ENCODE data around the gene MAJIN. TPM values are rescaled to one million over a fixed set of nuclear protein-coding genes. Genes with fewer than 3 reads are reported as not detected.

MAJIN gene
- total RNA-seq, 1 donor from 2014 or later, result not detected

DNA sequence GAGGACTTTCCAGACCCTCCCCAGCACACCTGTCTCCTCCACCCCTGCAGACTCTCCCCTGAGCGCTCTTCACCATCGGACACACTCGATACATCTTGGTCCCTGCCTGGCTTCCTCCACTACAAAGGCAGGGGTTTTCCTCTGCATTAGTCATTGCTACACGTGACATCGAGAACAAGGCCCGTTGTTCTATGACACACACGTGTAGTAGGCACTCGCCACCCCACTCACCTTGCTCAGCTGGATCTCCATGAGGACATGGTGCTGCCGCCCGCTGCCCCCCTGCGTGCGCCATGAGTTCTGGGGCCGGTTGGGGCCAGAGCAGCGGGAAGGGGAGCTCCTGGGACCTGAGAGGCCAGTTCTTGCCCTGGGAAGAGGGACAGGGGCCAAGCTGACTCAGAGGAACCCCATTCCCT, 71.6 kb downstream of the MAJIN start:
- intact Hi-C loops (cut with DNase I), result no loop called here
- ATAC-seq (ENCODE audit: poor library complexity) (no peak), DNase-seq (no peak)

DNA sequence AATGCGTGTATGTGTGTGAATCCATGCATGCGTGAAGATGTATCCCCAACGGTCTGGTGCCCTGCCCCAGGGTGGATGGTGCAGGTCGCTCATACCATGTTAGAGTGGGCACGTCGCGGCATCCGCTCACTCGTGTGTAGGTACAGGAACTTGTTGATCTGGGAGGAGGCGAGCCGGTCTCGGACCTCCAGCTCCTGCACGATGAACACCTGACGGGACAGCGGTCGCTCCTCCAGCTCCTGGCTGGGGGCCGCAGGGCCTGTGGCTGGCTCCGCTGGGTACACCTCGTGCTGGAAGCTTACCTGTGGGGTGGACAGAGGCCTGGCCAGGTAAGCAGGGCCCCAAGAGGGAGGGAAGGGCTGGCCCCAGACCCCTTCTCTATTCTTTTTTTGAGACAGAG, 73.4 kb downstream of the MAJIN start:
- intact Hi-C loops (cut with DNase I), result no loop called here
- no peak for ATAC-seq (ENCODE audit: poor library complexity)
- no peak for DNase-seq

DNA sequence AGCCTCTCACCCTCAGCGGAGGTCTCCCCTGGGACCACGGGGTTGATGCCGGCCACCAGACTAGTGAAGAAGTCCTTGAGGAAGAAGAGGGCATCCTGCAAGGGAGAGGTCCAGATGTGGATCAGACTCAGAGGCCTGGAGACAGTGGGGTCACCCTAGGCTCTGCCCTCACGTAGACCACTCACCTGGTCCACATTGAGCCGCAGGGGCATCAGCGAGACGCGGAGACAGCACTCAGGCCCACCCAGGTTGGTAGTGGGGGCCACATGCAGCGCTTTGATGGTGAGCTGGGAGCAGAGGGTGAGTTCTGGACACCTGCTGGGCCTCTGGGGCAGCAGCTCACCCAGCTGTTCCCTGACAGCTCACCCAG, 73.8 kb downstream of the MAJIN start:
- ATAC-seq (ENCODE audit: poor library complexity) (no peak), DNase-seq (no peak)
- intact Hi-C loops (cut with DNase I), result no loop called here

DNA sequence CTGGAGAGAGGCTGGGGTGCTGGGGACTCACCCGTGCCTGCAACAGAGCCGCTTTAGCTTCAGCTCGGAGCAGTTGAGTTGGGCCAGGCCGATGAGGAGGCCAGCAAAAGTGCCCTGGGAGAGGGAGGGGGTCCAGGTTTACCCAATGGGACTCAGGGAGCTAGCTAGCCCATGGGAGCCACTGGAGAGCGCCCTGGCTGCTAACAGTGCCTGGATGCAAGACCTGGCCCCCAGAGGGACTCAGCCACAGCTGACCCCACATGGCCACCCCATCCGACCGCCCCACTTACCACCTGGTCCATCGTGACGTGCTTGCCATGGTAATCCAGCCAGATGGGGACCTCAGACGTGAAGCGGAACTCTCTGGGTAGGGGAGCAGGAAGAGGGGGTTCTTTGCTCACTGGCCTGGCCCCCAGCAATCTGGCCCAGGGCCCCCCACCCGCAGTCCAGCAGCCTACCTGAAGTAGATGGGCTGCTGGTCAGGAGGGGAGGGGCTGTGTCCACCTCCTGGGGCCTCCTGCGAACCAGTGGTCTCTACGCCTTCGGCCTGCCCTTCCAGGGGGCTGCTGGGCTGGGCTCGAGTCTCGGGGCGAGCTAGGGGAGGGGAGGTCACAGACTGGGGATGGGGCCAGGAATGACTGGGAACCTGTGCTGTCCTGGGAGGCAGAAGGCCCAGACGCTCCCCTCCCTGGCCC, 74.4 kb downstream of the MAJIN start:
- intact Hi-C loops (cut with DNase I), result no loop called here
- ATAC-seq (ENCODE audit: poor library complexity) (no peak), DNase-seq (no peak)

DNA sequence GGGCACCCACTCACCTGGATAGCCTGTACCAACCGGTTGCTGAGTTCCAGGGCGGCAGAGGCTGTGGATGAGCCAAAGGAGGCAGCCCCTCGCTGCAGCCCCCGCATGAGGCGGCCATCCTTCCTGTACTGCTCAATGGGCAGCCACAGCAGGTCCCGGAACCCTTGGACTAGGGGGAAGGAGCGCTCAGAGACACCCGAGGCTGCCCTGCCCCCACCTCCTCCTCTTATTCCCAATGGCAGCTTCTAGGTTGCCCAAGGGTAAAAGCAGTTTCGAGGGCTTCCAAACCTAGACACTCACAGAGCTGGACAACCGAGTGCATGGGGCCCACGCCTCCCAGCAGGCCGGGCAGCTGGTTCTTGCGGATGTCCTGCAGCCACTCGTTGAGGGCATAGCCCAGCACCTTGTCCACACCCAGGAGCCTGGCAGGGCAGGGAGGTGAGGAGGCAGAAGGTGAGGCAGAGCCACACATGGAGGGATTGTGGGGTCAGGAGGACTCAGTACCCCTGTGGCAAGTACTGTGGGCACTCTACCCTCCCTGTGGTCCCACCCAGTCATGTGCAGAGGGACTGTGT, 75.4 kb downstream of the MAJIN start:
- intact Hi-C loops (cut with DNase I), result no loop called here
- DNase-seq, result no peak
- ATAC-seq (ENCODE audit: poor library complexity), result no peak

DNA sequence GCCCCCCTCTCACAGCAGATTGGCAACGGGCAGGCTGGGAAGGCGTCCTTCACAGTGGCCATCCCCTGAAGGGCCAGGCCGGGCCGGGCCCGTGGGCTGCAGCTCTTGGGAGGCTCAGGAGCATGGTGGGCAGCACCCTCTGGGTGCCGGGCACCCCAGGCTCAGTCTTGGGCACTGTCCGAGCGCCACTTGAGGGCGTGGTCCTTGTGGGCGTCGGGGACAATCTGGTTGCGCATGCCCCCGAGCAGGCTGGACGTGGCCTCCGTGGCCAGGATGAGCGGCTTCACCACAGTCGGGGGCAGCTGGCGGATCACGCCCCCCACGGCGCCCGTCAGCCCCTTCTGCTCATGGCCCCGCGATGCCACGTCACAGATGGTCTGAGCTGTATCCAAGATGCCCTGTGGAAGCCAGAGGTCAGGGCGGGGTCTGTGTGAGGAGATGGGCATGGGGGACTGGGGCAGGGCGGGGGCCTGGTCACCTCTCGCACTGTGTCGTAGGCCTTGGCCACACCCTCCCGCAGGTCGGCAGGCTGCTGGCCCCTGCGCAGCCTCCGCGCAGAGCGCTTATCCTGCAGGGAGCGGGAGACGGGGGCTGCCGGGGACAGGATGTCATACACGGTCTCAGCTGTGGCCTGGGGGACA, 77.0 kb downstream of the MAJIN start:
- intact Hi-C loops (cut with DNase I), result loop anchor here (1.0 kb wide), 1 partner anchor 48 kb away; no protein-coding TSS in a partner anchor
- ATAC-seq (ENCODE audit: poor library complexity), result peak; percentile 2
- no peak for DNase-seq

DNA sequence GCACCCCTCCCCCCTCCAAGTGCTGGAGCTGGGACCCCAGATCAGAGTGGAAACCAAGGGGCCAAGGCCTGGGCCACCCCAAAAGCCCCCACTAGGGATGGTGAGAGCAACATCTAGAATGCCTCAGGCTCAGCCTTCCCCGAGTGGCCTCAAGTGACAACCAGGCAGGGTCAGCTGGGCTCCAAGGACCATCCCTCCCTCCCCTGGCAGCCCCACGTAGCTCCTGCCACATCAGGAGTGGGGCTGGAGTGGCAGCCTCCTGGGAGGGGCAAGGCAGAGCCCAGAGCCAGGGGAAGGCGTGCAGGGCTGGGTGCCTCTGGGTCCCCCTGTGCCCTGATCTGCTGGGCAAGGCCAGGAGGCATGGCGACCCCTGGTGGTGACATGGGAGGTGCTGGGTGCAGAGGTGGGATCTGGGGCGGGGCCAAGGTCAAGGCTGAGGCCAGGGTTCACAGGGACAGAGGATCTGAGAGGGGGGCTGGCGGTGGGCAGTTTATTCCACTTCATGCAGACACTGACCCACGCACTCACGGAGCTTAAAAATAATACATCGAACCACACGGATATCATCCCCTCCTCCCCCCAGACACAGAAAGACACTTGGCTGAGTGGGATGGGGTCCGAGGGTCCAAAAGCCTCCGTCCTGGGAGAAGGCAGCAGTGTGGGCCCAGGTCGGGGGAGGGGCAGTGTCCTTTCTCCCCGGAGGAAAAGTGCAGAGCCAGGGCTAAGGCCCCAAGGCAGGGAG, 77.7 kb downstream of the MAJIN start:
- DNase-seq (peak; percentile 95), ATAC-seq (ENCODE audit: poor library complexity) (peak; percentile 86)
- intact Hi-C loops (cut with DNase I), result loop anchor here (1.0 kb wide), 1 partner anchor 47 kb away; no protein-coding TSS in a partner anchor

DNA sequence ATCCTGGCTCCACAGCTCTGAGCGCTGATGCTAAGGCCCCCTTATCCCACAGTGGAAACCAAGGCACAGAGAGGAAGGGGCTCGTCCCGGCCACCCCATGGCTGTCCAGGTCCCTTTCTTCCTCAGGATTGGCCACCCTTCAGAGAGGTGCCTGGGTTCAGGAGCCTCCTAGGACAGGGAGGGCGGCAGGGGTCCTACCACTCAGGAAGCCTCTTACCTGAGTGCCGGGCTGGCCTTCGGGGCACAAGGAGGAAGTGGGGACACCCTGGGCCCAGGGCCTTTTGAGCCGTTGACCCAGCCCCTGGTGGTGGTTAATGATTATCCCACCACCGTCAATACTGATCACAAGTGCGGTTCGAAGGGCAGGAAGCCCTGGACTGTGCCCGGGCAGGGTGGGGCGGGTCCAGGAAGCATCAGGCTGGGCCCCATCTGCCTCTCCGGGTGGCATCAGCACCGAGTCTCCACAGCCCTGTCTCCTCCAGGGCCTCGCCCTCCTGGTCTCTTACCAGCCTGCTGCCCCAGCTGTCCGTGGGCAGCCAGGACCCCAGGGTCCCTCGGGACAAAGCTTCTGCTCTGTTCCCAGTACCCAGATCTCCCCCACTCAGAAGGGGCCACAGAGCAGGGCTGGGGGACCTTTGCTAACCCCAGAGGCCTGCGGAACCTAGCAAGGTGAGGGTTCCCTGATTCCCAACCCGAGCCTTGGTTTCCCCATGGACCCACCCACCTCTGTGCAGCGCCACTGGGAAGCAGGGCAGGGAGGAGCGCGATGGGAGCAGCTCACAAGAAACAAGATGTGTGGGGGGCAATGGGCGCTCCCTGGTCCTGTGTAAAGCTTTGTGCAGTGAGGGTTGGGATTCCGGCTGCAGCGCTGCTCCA, 78.5 kb downstream of the MAJIN start:
- ATAC-seq (ENCODE audit: poor library complexity) (peak; percentile 7), DNase-seq (no peak)
- intact Hi-C loops (cut with DNase I), result loop anchor here (1.0 kb wide), 1 partner anchor 46 kb away; no protein-coding TSS in a partner anchor

DNA sequence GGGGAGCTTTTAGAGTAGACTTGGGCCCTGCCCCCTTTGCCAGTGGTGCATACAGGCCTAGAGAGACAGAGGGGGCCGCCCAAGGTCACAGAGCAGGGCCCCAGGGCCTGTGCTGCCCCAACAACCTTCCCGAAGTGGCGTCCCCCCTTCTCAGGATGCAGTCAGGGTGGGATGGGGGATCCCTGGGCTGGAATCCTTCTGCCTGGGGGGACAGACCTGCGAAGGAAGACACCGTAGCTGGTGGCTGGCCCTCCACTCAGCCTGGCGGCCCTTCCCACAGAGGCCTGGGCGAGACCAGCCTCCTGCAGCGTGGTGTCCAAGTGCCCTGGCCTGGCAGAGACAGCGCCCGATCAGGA, 79.1 kb downstream of the MAJIN start:
- DNase-seq (no peak), ATAC-seq (ENCODE audit: poor library complexity) (no peak)
- intact Hi-C loops (cut with DNase I), result no loop called here

DNA sequence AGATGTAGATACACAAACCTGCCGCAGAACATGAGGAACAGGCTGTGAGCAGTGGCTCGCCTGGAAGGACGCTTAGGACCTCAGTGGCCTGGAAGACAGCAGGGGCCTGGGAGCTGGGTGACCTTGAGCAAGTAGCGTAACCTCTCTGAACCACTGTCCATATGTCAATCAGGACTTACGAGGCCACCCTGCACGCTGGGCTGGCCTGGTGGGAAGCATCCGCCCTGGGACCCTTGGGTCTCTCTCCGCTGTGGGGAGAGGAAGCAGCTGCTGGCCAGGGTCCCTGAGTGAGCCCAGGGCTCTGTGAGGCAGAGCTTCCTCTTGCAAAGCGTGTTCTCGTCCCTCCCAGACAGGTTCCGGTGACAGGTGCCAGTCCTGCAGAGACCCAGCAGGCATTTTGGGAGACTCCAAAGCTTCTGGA, 79.5 kb downstream of the MAJIN start:
- ATAC-seq (ENCODE audit: poor library complexity) (no peak), DNase-seq (no peak)
- intact Hi-C loops (cut with DNase I), result no loop called here

DNA sequence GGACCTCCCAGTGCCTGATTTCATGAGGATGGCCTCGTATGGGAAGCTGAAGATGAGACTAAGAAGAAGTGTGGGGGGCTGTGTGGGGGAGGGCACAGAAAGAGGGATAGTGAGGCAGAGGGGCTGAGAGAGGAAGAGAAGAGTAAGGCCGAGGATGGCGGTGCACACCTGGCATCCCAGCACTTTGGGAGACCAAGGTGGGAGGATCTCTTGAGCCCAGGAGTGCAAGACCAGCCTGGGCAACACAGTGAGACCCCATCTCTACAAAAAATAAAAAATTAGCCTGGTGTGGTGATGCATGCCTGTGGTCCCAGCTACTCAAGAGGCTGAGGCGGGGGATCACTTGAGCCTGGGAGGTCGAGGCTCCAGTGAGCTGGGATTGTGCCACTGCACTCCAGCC, 80.0 kb downstream of the MAJIN start:
- intact Hi-C loops (cut with DNase I), result no loop called here
- no peak for DNase-seq
- ATAC-seq (ENCODE audit: poor library complexity), result no peak

DNA sequence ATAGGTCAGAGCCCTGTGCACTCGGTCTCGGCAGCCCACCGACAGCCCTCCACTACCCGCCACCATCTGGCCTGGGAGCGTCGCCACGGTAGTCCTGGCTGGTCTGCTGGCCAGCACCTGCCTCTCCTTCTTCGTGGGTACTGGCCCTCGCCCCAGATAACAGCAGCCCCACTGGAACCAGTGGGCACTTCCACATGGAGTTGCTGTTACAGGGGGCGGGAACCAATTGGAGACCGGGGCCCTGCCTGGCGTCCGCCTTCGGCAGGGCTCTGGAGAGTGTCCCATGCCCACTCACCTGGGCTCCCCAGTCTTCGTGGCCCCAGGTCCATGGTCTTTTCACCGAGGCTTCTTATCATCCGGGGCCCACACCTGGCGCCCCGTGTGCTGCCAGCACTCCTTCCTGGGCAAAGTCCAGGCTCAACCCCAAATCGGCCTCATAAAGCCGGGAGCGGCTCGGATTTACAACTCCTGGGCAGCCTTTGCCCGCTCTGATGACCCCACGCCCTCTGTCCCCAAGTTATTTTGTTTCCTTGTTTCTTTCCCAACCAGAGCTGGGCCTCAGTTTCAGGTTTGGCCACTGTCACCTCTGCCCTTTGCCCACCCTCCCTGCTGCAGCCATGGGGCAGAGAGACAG, 80.6 kb downstream of the MAJIN start:
- DNase-seq (no peak), ATAC-seq (ENCODE audit: poor library complexity) (no peak)
- intact Hi-C loops (cut with DNase I), result no loop called here

DNA sequence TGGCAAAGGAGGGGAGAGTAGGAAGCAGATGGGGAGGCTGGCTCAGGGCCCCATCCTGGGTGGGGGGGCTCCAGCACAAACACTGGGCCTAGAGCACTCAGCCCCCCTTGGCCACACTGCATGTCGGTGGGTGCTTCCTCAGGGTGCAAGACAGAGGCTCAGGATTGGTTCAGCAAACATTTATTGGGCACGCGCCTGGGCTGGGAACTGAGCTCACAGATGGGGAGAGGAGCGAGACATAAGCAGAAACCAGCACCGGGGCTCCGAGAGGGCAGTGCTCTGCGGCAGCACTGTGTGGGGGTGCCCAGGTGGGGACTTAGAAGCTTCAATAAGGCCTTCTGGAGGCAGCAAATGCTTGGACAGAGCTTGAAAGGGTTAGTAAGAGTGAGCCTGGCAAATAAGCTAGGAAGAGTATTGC, 81.4 kb downstream of the MAJIN start:
- DNase-seq (no peak), ATAC-seq (ENCODE audit: poor library complexity) (no peak)
- intact Hi-C loops (cut with DNase I), result no loop called here

DNA sequence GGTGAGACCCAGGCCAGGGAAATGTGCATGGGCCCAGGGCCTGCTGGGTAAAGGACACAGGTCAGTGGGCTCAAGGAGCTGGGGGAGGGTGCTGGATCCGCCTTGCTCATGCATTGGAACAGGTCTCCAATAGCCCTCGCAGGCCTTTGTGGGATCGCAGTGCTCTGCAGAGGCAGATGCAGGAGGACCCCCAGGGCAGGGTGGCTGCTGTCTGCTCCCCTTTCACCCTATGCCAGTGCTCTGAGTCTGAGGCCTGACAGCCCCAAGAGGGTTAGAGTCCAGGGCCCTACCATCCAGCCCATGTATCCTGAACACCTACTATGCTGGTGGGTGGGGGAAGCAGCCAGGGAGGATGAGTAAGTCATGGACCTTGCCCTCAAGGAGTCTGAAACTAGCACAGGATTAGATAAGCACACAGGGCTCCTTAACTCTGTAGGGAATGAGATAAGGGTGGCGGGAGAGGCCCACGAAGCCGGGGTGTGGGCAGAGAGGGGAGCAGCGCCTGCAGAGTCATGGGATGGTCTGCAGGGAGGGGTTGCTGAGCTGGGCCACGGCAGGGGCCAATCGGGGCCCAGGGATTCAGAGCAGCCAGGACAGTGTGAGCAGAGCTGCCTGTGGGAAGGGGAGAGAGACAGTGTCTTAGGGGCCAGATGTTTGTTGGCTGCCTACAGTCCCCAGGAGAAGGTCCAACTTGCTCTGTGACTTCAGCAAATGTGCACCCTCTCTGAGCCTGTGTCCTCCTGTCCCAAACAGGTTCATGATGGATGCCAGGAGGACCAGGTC, 83.0 kb downstream of the MAJIN start:
- intact Hi-C loops (cut with DNase I), result no loop called here
- ATAC-seq (ENCODE audit: poor library complexity), result no peak
- no peak for DNase-seq

DNA sequence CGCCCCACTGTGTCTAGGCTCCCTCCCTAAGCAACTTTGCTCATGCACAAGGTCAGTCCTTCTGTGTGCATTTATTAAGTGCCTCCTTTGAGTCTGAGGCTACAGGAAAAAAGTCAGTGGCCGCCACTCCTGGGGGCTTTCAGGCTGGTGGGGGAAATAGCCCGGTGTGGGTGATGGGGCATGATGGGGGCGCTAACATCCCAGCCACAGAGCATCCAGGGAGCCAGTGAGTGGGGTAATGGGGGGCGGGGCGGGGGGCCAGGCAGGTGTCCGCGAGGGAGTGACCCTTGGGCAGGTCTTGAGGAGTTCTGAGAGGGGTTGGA, 83.5 kb downstream of the MAJIN start:
- no peak for ATAC-seq (ENCODE audit: poor library complexity)
- no peak for DNase-seq
- intact Hi-C loops (cut with DNase I), result no loop called here

Measured in Right ventricle myocardium superior (tissue), 1 donor.